Endodermal cell (in vitro differentiated cells): ENCODE measurements around the gene CDH18. TPM values are rescaled to one million over a fixed set of nuclear protein-coding genes. Genes with fewer than 3 reads are reported as not detected.
"Not testable (repeated sequence)": the region's sequence is repeated elsewhere in the genome, so short reads cannot be mapped to it uniquely, and the experiment has no call there.

Experiments
- DNase-seq: peaks from one replicate; pipeline ENCODE4 v3.0.0-alpha.2; 2017
- H3K27ac ChIP-seq: 2 replicates; pipeline ENCODE4 v1.5.1; 2013; ENCODE audit warnings: mild to moderate bottlenecking, low read depth, low read length, moderate library complexity
- H3K27me3 ChIP-seq: 2 replicates; pipeline ENCODE4 v1.6.1; 2013; ENCODE audit warnings: mild to moderate bottlenecking, low read length, moderate library complexity; ENCODE audit not compliant: insufficient read depth, control insufficient read depth, poor library complexity, severe bottlenecking
- H3K36me3 ChIP-seq: 2 replicates; pipeline ENCODE4 v1.7.0; 2013; ENCODE audit warnings: mild to moderate bottlenecking, low read length, moderate library complexity; ENCODE audit not compliant: control insufficient read depth, insufficient read depth
- H3K4me1 ChIP-seq: one replicate; pipeline ENCODE4 v1.7.0; 2013; ENCODE audit warnings: low read length; ENCODE audit not compliant: control insufficient read depth, insufficient read depth
- H3K4me3 ChIP-seq: 2 replicates; pipeline ENCODE4 v1.5.1; 2013; ENCODE audit warnings: mild to moderate bottlenecking, low read length, moderate library complexity
- H3K9ac ChIP-seq: 2 replicates; pipeline ENCODE4 v1.6.1; 2013; ENCODE audit warnings: mild to moderate bottlenecking, low read length, moderate library complexity; ENCODE audit not compliant: poor library complexity, severe bottlenecking; ENCODE audit errors: extremely low read depth
- H3K9me3 ChIP-seq: 2 replicates; pipeline ENCODE4 v1.6.1; 2013; ENCODE audit warnings: mild to moderate bottlenecking, low read length, moderate library complexity; ENCODE audit not compliant: control insufficient read depth
- H3K27ac Mint-ChIP-seq: 2 replicates; pipeline ENCODE4 v1.8.0; 2020; ENCODE audit warnings: mixed read lengths
- H3K27me3 Mint-ChIP-seq: 2 replicates; pipeline ENCODE4 v1.8.0; 2021; ENCODE audit warnings: mild to moderate bottlenecking, mixed read lengths; ENCODE audit not compliant: insufficient read depth
- H3K36me3 Mint-ChIP-seq: 2 replicates; pipeline ENCODE4 v1.8.0; 2020; ENCODE audit warnings: low read depth, mixed read lengths
- H3K4me1 Mint-ChIP-seq: 2 replicates; pipeline ENCODE4 v1.8.0; 2020; ENCODE audit warnings: mixed read lengths
- H3K4me3 Mint-ChIP-seq: 2 replicates; pipeline ENCODE4 v1.8.0; 2020; ENCODE audit warnings: mild to moderate bottlenecking, moderate library complexity, mixed read lengths
- H3K9me3 Mint-ChIP-seq: 2 replicates; pipeline ENCODE4 v1.8.0; 2020; ENCODE audit warnings: mild to moderate bottlenecking, mixed read lengths
- CTCF ChIP-seq: fragments of 200-600 bp; sonication (generic); conservative IDR thresholded peaks from 2 replicates; pipeline ENCODE4 v1.5.0; 2021; ENCODE audit warnings: antibody characterized with exemption, mild to moderate bottlenecking
- WGBS, 2 experiments: methylation state at CpG; one replicate each; pipeline versions ENCODE4 v1.1.5 to v1.1.7; 2013; ENCODE audit warnings: missing lambda C conversion rate in 2 of 2, mixed read lengths in 1 of 2; ENCODE audit not compliant: insufficient coverage in 1 of 2, insufficient read length in 1 of 2; 5-methylcytosine and 5-hydroxymethylcytosine counted together
- total RNA-seq, 2 donors: library from RNA; stranded (reverse); fragmentation: NEBNext Ultra II Directional in 1 of 2; extraction: Animal tissue kit (Norgen Biotek cat#: 25700) in 1 of 2; gene quantifications; 2 replicates in 1 of 2; 3 replicates in 1 of 2; pipeline ENCODE4 v1.2.1, GENCODE V29; 2021

The CDH18 gene
- total RNA-seq, 2 donors from 2014 or later: 0.22 TPM; not detected in 1

DNA sequence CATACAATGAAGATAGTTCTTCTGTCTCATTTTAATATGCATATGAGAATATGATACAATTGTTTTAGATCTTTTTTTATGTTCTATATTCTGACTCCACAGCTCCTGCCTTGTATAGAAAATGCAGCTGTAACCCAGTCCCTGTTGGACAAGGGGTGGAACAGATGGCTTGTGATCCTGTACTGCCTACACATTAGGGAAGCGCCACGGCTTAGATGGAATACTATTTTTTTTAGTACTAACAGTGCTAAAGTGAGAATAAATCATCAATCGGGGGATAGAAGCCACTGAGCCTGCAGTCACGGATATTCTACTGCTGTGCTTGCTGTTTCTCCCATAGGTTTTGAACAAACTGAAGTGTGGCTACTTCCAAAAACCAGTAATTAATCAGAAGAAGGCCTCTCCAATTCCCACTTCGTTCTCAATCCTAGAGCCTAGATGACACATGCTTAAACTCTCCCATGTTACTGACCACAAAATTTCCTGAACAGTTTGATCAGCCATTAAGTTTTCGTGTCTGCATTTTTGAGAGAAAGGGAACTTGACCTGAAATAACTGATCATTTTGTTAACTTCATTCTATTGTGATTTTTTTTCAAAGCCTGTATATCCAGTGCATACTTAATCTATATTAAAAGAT is 150.3 kb downstream of the CDH18 start:
- H3K27ac Mint-ChIP-seq: no peak overlapping the region
- no peak overlapping the region for H3K9ac ChIP-seq
- no peaks in the 10 kb centered on the region for H3K27me3 Mint-ChIP-seq
- 86 to 90% methylated on average over 3 to 6 of the region's 6 CpGs for WGBS, 2 experiments
- TF ChIP-seq CTCF: no peak
- no peaks in the 10 kb centered on the region for H3K9me3 ChIP-seq
- DNase-seq: no peak
- H3K9me3 Mint-ChIP-seq: peaks cover 12% of the 10 kb centered on the region
- H3K36me3 Mint-ChIP-seq: no peaks in the 10 kb centered on the region
- no peaks in the 10 kb centered on the region for H3K4me1 ChIP-seq
- H3K4me3 Mint-ChIP-seq: no peak overlapping the region
- H3K4me1 Mint-ChIP-seq: no peaks in the 10 kb centered on the region
- H3K36me3 ChIP-seq: no peaks in the 10 kb centered on the region
- H3K4me3 ChIP-seq: no peak overlapping the region
- no peaks in the 10 kb centered on the region for H3K27me3 ChIP-seq
- no peak overlapping the region for H3K27ac ChIP-seq

DNA sequence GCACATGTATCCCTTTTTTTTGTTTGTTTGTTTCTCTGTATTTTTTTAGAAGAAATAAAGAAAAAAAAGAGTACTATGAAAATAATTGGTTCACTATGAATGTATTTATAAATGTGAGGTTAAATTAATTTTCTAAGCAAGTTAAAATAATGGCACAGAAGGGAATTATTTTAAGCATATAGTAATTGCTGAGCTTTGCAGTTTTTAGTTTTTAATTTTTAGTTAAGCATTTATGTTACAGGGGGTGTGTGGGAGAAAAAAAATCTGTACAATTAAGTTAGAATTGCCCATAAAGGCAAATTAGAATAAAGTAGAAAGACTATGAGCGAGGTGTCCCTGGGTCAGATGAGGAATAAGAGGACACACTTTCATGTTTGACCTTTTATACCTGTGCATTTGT is 152.6 kb downstream of the CDH18 start:
- H3K27me3 ChIP-seq: no peaks in the 10 kb centered on the region
- Mint-ChIP-seq H3K4me1 (no peaks in the 10 kb centered on the region), H3K27me3 (no peaks in the 10 kb centered on the region), H3K36me3 (no peaks in the 10 kb centered on the region), H3K4me3 (no peak overlapping the region), H3K27ac (no peak overlapping the region), H3K9me3 (peaks cover 8% of the 10 kb centered on the region)
- H3K4me3 ChIP-seq: no peak overlapping the region
- H3K9ac ChIP-seq: no peak overlapping the region
- H3K9me3 ChIP-seq: no peaks in the 10 kb centered on the region
- no peak overlapping the region for H3K27ac ChIP-seq
- no peaks in the 10 kb centered on the region for H3K4me1 ChIP-seq
- TF ChIP-seq CTCF: no peak
- H3K36me3 ChIP-seq: no peaks in the 10 kb centered on the region
- 89% methylated on average over 1 of the region's 1 CpG; no CpG with 5 or more reads in 1 of the 2 experiments for WGBS, 2 experiments
- no peak for DNase-seq

- not testable (repeated sequence) for H3K9ac ChIP-seq
These were observed 175.3 kb downstream of the CDH18 start for GRCh38 chr5:19812720-19813119.

DNA sequence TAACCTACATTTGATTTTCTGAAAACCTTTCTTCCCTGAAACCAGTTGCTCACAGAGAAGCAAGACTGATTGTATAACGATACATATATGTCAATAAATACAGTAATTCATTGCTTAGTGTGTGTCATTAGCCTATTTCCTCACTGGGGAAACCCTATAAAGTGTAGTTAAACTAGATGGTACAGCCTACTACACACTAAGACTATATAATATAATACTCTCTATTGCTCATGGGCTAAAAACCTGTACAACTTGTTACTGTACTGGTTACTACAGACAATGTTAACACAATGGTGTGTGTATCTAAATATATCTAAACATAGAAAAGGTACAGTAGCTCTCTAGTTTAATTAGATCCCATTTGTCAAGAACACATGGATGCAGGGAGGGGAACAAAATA is 181.2 kb downstream of the CDH18 start:
- Mint-ChIP-seq H3K4me1 (no peaks in the 10 kb centered on the region), H3K4me3 (no peak overlapping the region), H3K9me3 (no peaks in the 10 kb centered on the region), H3K36me3 (no peaks in the 10 kb centered on the region), H3K27ac (no peak overlapping the region), H3K27me3 (no peaks in the 10 kb centered on the region)
- no peaks in the 10 kb centered on the region for H3K27me3 ChIP-seq
- DNase-seq: no peak
- no peaks in the 10 kb centered on the region for H3K36me3 ChIP-seq
- H3K9me3 ChIP-seq: no peaks in the 10 kb centered on the region
- no peak for TF ChIP-seq CTCF
- 100% methylated on average over 1 of the region's 1 CpG; no CpG with 5 or more reads in 1 of the 2 experiments for WGBS, 2 experiments
- no peaks in the 10 kb centered on the region for H3K4me1 ChIP-seq
- H3K9ac ChIP-seq: no peak overlapping the region
- no peak overlapping the region for H3K27ac ChIP-seq
- no peak overlapping the region for H3K4me3 ChIP-seq

More at GRCh38 chr5:19812720-19813119, 175.3 kb downstream of the CDH18 start:
- H3K27me3 ChIP-seq, H3K36me3 ChIP-seq, H3K27ac Mint-ChIP-seq, H3K27me3 Mint-ChIP-seq, H3K4me1 Mint-ChIP-seq, H3K36me3 Mint-ChIP-seq, H3K27ac ChIP-seq, H3K4me1 ChIP-seq, DNase-seq, H3K4me3 Mint-ChIP-seq, H3K9me3 Mint-ChIP-seq, H3K9me3 ChIP-seq, H3K4me3 ChIP-seq: not testable (repeated sequence)
- WGBS, 2 experiments: 93 to 95% methylated on average over 3 to 4 of the region's 4 CpGs
